Activated naive CD4-positive, alpha-beta T cell treated with anti-CD3 and anti-CD28 coated beads, Interleukin-2, amount 50 U/mL, for 72 hours (primary cell): ENCODE data around the gene KCNMA1. TPM values are rescaled to one million over a fixed set of nuclear protein-coding genes. Genes with fewer than 3 reads are reported as not detected.

Experiments used
- ATAC-seq, 2 donors: fragments of 150-1000 bp; cut with Tn5 transposase; 2 replicates each; pipeline ENCODE4 v1.10.0; 2021; ENCODE audit warnings: mild to moderate bottlenecking in 2 of 2, moderate library complexity in 2 of 2
- DNase-seq, 2 donors: peaks; one replicate each; pipeline ENCODE4 v3.0.0; 2021 to 2022; ENCODE audit warnings: low spot score in 2 of 2
- H3K27ac Mint-ChIP-seq, 2 donors: one replicate each; pipeline ENCODE4 v1.8.0; 2022; ENCODE audit warnings: mild to moderate bottlenecking in 2 of 2, mixed read lengths in 2 of 2
- H3K36me3 Mint-ChIP-seq, 2 donors: one replicate each; pipeline ENCODE4 v1.8.0; 2022; ENCODE audit warnings: mixed read lengths in 2 of 2
- H3K9me3 Mint-ChIP-seq, 2 donors: one replicate each; pipeline ENCODE4 v1.8.0; 2022; ENCODE audit warnings: mixed read lengths in 2 of 2
- total RNA-seq, 2 donors: library from RNA; stranded (reverse); gene quantifications; one replicate each; pipeline ENCODE4 v1.2.3, GENCODE V29; 2022

KCNMA1 gene
- total RNA-seq, 2 donors from 2014 or later = not detected

DNA sequence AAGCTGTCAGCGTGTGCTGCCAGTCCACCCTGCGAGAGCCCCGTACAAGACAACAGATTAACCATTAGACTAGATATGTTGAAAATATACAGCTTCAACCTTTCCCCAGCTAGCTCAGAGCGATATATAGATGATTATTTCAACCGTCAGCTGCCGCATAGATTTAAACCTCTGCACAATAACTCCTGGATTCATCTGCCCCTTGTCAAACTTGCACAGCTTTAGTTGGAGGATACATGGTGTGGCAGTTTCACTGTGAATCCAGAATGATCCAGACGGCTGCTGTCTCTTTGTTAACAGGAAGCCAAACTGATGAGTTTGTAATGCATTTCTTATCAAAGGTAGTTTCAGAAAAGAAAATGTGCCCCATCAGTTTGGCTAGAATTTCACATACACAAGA, 659.7 kb downstream of the KCNMA1 start:
- no peaks in the 10 kb centered on the region for H3K36me3 Mint-ChIP-seq
- DNase-seq (no peak), ATAC-seq (no peak)
- H3K9me3 Mint-ChIP-seq = no peaks in the 10 kb centered on the region
- H3K27ac Mint-ChIP-seq = no peak overlapping the region

- Mint-ChIP-seq H3K9me3 (no peaks in the 10 kb centered on the region), H3K27ac (no peak overlapping the region), H3K36me3 (no peaks in the 10 kb centered on the region)
- ATAC-seq (no peak), DNase-seq (no peak)
These were observed 660.6 kb downstream of the KCNMA1 start for GRCh38 chr10:76977046-76977445.

- DNase-seq = no peak
- H3K27ac Mint-ChIP-seq = no peak overlapping the region
- no peaks in the 10 kb centered on the region for H3K36me3 Mint-ChIP-seq
- ATAC-seq = no peak
- H3K9me3 Mint-ChIP-seq = no peaks in the 10 kb centered on the region
These were observed 661.5 kb downstream of the KCNMA1 start for GRCh38 chr10:76976142-76976541.

GRCh38 chr10:76975126-76975525, 662.5 kb downstream of the KCNMA1 start:
- no peak for DNase-seq
- Mint-ChIP-seq H3K9me3 (no peaks in the 10 kb centered on the region), H3K36me3 (no peaks in the 10 kb centered on the region), H3K27ac (no peak overlapping the region)
- no peak for ATAC-seq

GRCh38 chr10:76974017-76974691, 663.5 kb downstream of the KCNMA1 start:
- Mint-ChIP-seq H3K27ac (no peak overlapping the region), H3K36me3 (no peaks in the 10 kb centered on the region), H3K9me3 (no peaks in the 10 kb centered on the region)
- ATAC-seq = no peak
- DNase-seq = no peak

GRCh38 chr10:76973091-76974016, 664.3 kb downstream of the KCNMA1 start:
- no peaks in the 10 kb centered on the region for H3K36me3 Mint-ChIP-seq
- DNase-seq (no peak), ATAC-seq (no peak)
- H3K9me3 Mint-ChIP-seq = peaks cover 0 to 3% of the 10 kb centered on the region in 2 donors
- H3K27ac Mint-ChIP-seq = no peak overlapping the region

DNA sequence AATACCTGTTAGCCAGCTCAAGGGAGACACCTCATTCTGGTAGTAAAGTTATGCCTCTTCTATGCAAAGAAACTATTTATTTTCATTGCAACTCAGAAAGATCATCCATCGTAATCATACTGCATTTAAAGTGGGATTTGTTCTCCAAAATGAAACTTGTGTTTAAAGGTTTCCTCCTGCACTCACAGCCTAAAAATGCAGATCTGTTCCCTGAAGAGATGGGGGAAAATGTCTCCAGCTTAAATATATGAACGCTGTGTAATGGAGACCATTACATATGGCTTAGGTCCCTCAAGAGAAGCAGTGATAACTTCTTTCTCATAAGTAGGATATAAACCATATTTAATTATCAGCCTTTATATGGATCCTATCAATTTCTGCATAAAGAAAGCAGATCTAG, 665.1 kb downstream of the KCNMA1 start:
- DNase-seq = no peak
- peaks cover 0 to 4% of the 10 kb centered on the region in 2 donors for H3K9me3 Mint-ChIP-seq

GRCh38 chr10:76971547-76972170, 665.9 kb downstream of the KCNMA1 start:
- DNase-seq (no peak), ATAC-seq (peak in 1 of 2 donors; percentile 57)
- Mint-ChIP-seq H3K36me3 (no peaks in the 10 kb centered on the region), H3K9me3 (peaks cover 0 to 4% of the 10 kb centered on the region in 2 donors), H3K27ac (no peak overlapping the region)

More for the DNA sequence above, 665.1 kb downstream of the KCNMA1 start:
- H3K27ac Mint-ChIP-seq = no peak overlapping the region
- ATAC-seq = no peak
- H3K36me3 Mint-ChIP-seq = no peaks in the 10 kb centered on the region

DNA sequence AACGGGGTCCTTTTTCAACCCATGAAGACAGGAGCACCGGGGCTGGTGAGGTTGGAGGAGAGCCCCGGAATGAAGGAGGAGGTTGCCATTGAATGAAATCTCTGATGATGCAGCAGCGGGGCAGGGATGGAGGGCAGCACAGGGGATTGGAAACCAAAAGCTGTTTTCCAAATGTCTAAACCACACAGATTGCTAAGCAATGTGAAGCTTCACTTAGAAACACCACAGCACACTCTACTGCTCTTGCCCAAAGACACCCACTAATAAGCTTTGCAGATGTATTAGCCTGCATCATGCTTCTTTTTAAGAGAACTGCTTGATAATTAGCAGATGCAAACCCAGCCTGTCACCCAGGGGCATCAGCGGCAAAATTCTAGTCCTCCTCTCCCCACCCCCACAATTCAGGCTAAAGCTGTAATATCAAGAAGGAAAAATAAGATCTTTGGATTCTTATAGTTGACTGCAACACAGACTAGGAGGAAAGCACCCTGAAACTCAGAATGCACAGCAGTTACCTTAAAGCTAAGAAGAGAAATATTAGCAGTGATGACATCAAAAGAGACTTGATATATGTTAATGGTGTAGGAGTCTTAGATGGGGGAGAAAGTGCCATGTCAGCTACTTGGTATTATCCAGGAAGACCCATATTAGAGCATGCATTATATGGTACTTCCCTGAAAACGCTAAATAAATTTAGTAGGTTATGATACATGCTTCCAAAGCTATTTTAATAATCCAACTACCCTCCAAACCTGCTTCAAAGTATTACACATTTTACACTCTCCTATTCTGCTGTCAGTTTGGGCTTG, 666.7 kb downstream of the KCNMA1 start:
- no peak for DNase-seq
- H3K27ac Mint-ChIP-seq = no peak overlapping the region
- H3K9me3 Mint-ChIP-seq = peaks cover 0 to 4% of the 10 kb centered on the region in 2 donors
- ATAC-seq = no peak
- H3K36me3 Mint-ChIP-seq = no peaks in the 10 kb centered on the region

GRCh38 chr10:76969366-76969948, 668.2 kb downstream of the KCNMA1 start:
- Mint-ChIP-seq H3K36me3 (no peaks in the 10 kb centered on the region), H3K9me3 (peaks cover 0 to 4% of the 10 kb centered on the region in 2 donors), H3K27ac (no peak overlapping the region)
- DNase-seq (no peak), ATAC-seq (no peak)

- DNase-seq = no peak
- H3K27ac Mint-ChIP-seq = no peak overlapping the region
- peaks cover 0 to 4% of the 10 kb centered on the region in 2 donors for H3K9me3 Mint-ChIP-seq
- ATAC-seq = no peak
- H3K36me3 Mint-ChIP-seq = no peaks in the 10 kb centered on the region
These were observed 669.1 kb downstream of the KCNMA1 start for GRCh38 chr10:76968483-76968882.

DNA sequence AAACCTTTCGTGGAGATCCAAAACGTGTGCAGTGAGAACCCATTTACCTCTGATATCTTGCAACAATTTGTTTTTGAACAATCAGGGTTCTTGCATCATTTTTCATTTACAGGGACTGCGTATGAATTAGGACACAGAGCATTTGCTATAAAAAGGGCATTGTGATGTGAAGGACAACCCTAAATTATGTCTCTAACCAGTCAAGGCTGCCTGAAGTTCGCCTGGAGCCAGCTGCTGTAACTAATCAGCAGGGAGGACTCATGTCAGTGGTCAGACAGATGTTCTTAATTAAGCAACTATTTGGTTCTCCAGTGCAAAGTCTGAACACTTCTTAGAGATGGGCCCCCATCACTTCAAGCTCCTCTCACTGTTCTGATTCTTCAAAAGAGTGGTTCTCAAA, 674.8 kb downstream of the KCNMA1 start:
- Mint-ChIP-seq H3K9me3 (no peaks in the 10 kb centered on the region), H3K36me3 (no peaks in the 10 kb centered on the region), H3K27ac (no peak overlapping the region)
- DNase-seq = no peak
- no peak for ATAC-seq

DNA sequence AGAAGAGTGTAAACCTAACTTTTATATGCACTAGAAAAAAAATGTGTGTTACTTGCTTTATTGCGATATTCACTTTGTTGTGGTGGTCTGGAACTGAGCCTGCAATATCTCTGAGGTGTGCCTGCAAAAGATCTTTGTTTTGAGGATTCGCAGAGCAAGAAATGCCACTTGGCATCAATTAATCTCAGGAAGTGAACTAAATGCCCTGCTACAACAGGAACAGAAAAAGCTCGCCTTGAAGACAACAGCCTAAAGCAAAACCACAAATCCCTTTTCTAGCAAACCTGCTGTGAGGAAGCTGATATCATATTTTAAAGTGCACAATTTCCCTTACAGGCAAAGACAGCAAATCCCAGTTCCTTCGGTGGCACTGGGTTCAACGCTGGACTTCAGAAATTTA, 675.8 kb downstream of the KCNMA1 start:
- ATAC-seq = no peak
- Mint-ChIP-seq H3K9me3 (no peaks in the 10 kb centered on the region), H3K36me3 (no peaks in the 10 kb centered on the region), H3K27ac (no peak overlapping the region)
- DNase-seq = no peak

DNA sequence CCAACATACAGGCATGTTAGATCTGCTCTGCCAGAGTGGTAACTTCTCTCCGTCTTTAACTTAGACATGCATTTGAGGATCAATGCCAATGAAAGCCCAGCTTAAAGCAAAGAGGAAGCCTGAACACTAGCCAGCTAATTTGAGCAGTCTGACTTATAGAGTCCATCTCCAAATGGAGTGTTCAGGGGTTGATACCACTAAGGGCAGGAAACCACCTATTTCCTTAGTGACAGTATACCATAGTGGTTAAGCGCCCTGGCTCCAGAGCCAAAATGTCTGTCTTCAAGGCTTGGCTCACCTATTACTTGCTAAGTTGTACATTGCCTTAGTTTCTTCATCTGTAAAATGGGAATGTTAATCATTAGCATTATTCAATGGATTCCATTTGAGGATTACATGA, 678.5 kb downstream of the KCNMA1 start:
- no peak for ATAC-seq
- H3K36me3 Mint-ChIP-seq = no peaks in the 10 kb centered on the region

DNA sequence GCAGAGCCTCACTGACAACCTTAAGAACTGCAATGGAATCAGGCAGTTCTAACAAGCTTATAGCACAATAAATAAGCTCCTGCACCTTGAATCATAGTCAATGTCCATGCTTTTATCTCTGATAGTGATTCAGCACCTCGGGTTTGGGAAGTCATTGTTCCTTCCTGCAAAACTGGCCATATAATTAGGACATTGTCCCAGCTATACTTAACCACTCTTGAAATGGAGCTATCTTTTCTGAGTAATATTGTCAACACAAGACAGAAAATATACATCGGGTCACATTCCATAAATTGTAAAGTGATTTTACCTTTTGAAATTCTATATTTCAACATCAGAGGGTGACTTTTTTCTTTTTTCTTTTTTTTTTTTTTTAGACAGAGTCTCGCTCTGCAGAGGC, 682.8 kb downstream of the KCNMA1 start:
- ATAC-seq (no peak), DNase-seq (no peak)
- Mint-ChIP-seq H3K27ac (no peak overlapping the region), H3K36me3 (no peaks in the 10 kb centered on the region), H3K9me3 (no peaks in the 10 kb centered on the region)

More for the DNA sequence above, 678.5 kb downstream of the KCNMA1 start:
- no peaks in the 10 kb centered on the region for H3K9me3 Mint-ChIP-seq
- no peak for DNase-seq
- no peak overlapping the region for H3K27ac Mint-ChIP-seq

- H3K27ac Mint-ChIP-seq = no peak overlapping the region
- H3K9me3 Mint-ChIP-seq = no peaks in the 10 kb centered on the region
- ATAC-seq = no peak
These were observed 687.3 kb downstream of the KCNMA1 start for GRCh38 chr10:76950354-76950753.

More at GRCh38 chr10:76950354-76950753, 687.3 kb downstream of the KCNMA1 start:
- H3K36me3 Mint-ChIP-seq = no peaks in the 10 kb centered on the region
- no peak for DNase-seq
